PC-9 (cell line): Measurements from ENCODE around the gene GALNT2. TPM values are rescaled to one million over a fixed set of nuclear protein-coding genes. Genes with fewer than 3 reads are reported as not detected.
A peak's percentile ranks its signal among the peaks of the same experiment; 100 is the strongest.

Experiments
- BruUV-seq: library from RNA; stranded (reverse); fragments of 400-500 nt; replicated peaks from 2 replicates; lab custom pipeline; 2021; lab: Mats Ljungman, UMichigan
- CTCF ChIA-PET: fragments of 300-600 bp; sonication (Branson Sonifier 250); formaldehyde crosslinking; loops from one replicate; lab custom pipeline; 2022; ENCODE audit warnings: antibody characterized with exemption; lab: Charles Lee
- POLR2A ChIA-PET: fragments of 300-600 bp; sonication (Branson Sonifier 250); formaldehyde crosslinking; loops from one replicate; lab custom pipeline; 2022; ENCODE audit warnings: antibody characterized with exemption; ENCODE audit not compliant: unreplicated experiment; lab: Charles Lee
- DNase-seq, 2 experiments: peaks; one replicate each; pipeline versions ENCODE4 v3.0.0 to v3.0.0-alpha.2; 2015 to 2022; ENCODE audit warnings: mixed read lengths in 1 of 2
- H2AFZ ChIP-seq: fragments of 200-600 bp; sonication (generic); 2 replicates; pipeline ENCODE4 v1.8.1; 2017; ENCODE audit warnings: antibody characterized with exemption
- H3F3A ChIP-seq: fragments of 200-600 bp; sonication (generic); 2 replicates; pipeline ENCODE4 v1.8.1; 2017; ENCODE audit warnings: antibody characterized with exemption, mild to moderate bottlenecking, low read depth; ENCODE audit not compliant: insufficient read depth
- H3K27ac ChIP-seq: fragments of 200-600 bp; sonication (generic); 2 replicates; pipeline ENCODE4 v1.6.1; 2016; ENCODE audit warnings: mixed run types
- H3K27me3 ChIP-seq: fragments of 200-600 bp; sonication (generic); 2 replicates; pipeline ENCODE4 v1.6.1; 2016; ENCODE audit warnings: low read depth, mixed run types; ENCODE audit not compliant: insufficient read depth
- H3K36me3 ChIP-seq: fragments of 200-600 bp; sonication (generic); 2 replicates; pipeline ENCODE4 v1.6.1; 2016; ENCODE audit warnings: low read depth, mixed run types
- H3K4me1 ChIP-seq: fragments of 200-600 bp; sonication (generic); replicated peaks from 2 replicates; pipeline ENCODE4 v1.6.1; 2016; ENCODE audit warnings: mixed run types; ENCODE audit not compliant: insufficient read depth
- H3K4me2 ChIP-seq: fragments of 200-600 bp; sonication (generic); 2 replicates; pipeline ENCODE4 v1.6.1; 2017; ENCODE audit warnings: mixed run types
- H3K4me3 ChIP-seq: fragments of 200-600 bp; sonication (generic); 2 replicates; pipeline ENCODE4 v1.6.1; 2016; ENCODE audit warnings: mixed run types
- H3K79me2 ChIP-seq: fragments of 200-600 bp; sonication (generic); 2 replicates; pipeline ENCODE4 v1.6.1; 2017; ENCODE audit warnings: low read depth, mixed run types
- H3K9me2 ChIP-seq: fragments of 200-600 bp; sonication (generic); 2 replicates; pipeline ENCODE4 v1.8.1; 2017; ENCODE audit warnings: mild to moderate bottlenecking; ENCODE audit not compliant: insufficient read depth
- H3K9me3 ChIP-seq: fragments of 200-600 bp; sonication (generic); 2 replicates; pipeline ENCODE4 v1.8.1; 2016; ENCODE audit warnings: low read depth; ENCODE audit not compliant: insufficient read depth
- H4K20me1 ChIP-seq: fragments of 200-600 bp; sonication (generic); 2 replicates; pipeline ENCODE4 v1.8.1; 2017; ENCODE audit not compliant: insufficient read depth
- EZH2 ChIP-seq: fragments of 200-600 bp; sonication (generic); IDR thresholded peaks from 2 replicates; pipeline ENCODE4 v1.8.0; 2017; ENCODE audit warnings: antibody characterized with exemption, low read depth
- intact Hi-C: fragments of 100-400 bp; cut with micrococcal nuclease; formaldehyde crosslinking; loops from one replicate; pipeline ENCODE4 v1.10.0; 2022; ENCODE audit not compliant: unreplicated experiment
- total RNA-seq: library from RNA; stranded (reverse); gene quantifications from 2 replicates; pipeline ENCODE4 v1.2.3, GENCODE V29; 2021
- TF ChIP-seq, protein P1 (sequence below): fragments of 200-600 bp; sonication (generic); conservative IDR thresholded peaks from 2 replicates; pipeline ENCODE4 v1.6.1; 2017; ENCODE audit warnings: mixed run types, antibody characterized with exemption, mild to moderate bottlenecking, moderate library complexity

Gene GALNT2
- total RNA-seq, 1 experiment from 2014 or later: 121 TPM

DNA sequence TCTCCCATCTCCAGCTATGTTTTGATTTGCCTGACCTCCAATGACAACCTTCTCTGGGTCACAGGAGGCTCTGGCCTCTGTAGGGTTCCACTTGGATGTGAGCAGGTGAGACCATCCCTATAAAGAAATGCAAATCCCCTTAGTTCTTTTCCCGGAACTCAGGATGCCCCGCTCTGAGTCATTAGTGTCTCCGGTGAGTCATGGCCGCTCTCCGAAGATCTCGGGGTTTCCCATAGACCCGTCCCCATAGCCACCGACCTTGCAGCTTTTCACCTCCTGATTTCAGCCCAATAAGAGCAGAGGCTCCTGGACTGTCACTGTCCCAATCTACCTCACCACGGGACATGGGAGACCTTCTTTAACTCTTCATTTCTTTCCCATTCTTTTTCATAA, 260.9 kb downstream of the GALNT2 start:
- H3K9me3 ChIP-seq: no peaks in the 10 kb centered on the region
- H3K4me2 ChIP-seq: peak overlapping the region; percentile 61
- H3K27ac ChIP-seq: peak overlapping the region; percentile 57
- peaks cover 15% of the 10 kb centered on the region for H3K4me1 ChIP-seq
- H3K79me2 ChIP-seq: no peaks in the 10 kb centered on the region
- TF ChIP-seq, protein P1, sequence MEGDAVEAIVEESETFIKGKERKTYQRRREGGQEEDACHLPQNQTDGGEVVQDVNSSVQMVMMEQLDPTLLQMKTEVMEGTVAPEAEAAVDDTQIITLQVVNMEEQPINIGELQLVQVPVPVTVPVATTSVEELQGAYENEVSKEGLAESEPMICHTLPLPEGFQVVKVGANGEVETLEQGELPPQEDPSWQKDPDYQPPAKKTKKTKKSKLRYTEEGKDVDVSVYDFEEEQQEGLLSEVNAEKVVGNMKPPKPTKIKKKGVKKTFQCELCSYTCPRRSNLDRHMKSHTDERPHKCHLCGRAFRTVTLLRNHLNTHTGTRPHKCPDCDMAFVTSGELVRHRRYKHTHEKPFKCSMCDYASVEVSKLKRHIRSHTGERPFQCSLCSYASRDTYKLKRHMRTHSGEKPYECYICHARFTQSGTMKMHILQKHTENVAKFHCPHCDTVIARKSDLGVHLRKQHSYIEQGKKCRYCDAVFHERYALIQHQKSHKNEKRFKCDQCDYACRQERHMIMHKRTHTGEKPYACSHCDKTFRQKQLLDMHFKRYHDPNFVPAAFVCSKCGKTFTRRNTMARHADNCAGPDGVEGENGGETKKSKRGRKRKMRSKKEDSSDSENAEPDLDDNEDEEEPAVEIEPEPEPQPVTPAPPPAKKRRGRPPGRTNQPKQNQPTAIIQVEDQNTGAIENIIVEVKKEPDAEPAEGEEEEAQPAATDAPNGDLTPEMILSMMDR: no peak
- TF ChIP-seq EZH2: no peak
- intact Hi-C loops: no loop called here
- H2AFZ ChIP-seq: 0 out of 2 replicates have a peak overlapping the region, but pooled peaks have one; percentile 15
- no TSS peak for BruUV-seq
- no peaks in the 10 kb centered on the region for H4K20me1 ChIP-seq
- no peaks in the 10 kb centered on the region for H3K36me3 ChIP-seq
- H3F3A ChIP-seq: peaks cover 7% of the 10 kb centered on the region; the same call in 1 of the 2 replicates
- ChIA-PET CTCF (no interaction called here), POLR2A (no interaction called here)
- H3K9me2 ChIP-seq: no peaks in the 10 kb centered on the region
- H3K27me3 ChIP-seq: peaks cover 15% of the 10 kb centered on the region
- H3K4me3 ChIP-seq: no peak overlapping the region
- no peak for DNase-seq

DNA sequence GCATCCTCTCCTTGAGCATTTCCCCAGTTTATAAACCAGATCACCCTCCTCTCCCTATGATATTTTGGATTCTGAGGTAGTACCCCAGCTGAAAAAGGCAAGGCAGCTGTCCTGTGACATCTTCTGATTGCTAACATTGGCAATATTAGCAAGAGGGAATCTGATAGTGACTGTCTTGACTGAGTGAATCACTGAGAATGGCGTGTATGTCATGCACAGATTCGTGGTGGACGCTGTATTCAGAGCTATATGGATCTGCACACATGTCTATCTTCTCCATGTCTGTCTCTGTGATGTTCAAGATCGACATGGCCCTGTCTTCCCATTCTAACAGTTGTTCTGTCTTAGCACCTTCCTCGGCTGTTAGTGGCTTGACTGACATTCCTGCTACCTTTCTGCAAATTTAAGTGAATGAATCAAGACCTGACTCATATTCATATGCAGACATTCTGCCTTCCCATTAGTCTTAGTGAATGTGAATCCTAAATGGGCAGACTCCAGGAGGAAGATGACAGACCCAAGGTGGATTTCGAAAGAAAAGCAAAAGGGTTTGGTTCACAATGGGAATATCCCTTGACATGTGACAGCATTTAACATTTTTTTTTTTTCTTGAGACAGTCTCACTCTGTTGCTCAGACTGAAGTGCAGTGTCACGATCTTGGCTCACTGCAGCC, 261.4 kb downstream of the GALNT2 start:
- intact Hi-C loops: no loop called here
- H4K20me1 ChIP-seq: no peaks in the 10 kb centered on the region
- peak overlapping the region; percentile 57 for H3K27ac ChIP-seq
- H3K79me2 ChIP-seq: no peaks in the 10 kb centered on the region
- POLR2A ChIA-PET: no interaction called here
- TF ChIP-seq EZH2: no peak
- no peak overlapping the region for H3K4me3 ChIP-seq
- peaks cover 7% of the 10 kb centered on the region; the same call in 1 of the 2 replicates for H3F3A ChIP-seq
- 0 out of 2 replicates have a peak overlapping the region, but pooled peaks have one; percentile 15 for H2AFZ ChIP-seq
- peak in 1 of 2 experiments; percentile 57 for DNase-seq
- no peaks in the 10 kb centered on the region for H3K9me3 ChIP-seq
- CTCF ChIA-PET: no interaction called here
- no peaks in the 10 kb centered on the region for H3K9me2 ChIP-seq
- no peaks in the 10 kb centered on the region for H3K36me3 ChIP-seq
- peaks cover 15% of the 10 kb centered on the region for H3K4me1 ChIP-seq
- BruUV-seq: no TSS peak
- peak overlapping the region; percentile 61 for H3K4me2 ChIP-seq
- H3K27me3 ChIP-seq: peaks cover 15% of the 10 kb centered on the region

DNA sequence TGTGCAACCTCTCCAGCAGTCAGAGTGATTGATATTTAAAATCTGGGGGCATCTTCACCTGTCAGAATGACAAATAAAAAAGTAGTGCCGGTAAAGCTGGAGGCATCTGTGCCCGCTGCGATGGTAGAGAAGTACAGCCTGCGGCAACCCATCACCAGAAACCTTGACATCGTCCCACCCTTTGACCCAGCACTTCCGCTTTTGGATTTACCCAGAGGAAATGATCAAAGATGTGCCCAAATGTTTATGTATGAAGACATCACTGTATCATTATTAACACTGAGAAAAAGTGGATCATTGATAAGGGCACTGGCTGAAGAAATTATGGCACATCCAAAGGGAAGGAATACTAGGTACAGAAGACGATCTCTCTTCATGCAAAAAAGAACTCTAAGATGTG, 263.1 kb downstream of the GALNT2 start:
- no peaks in the 10 kb centered on the region for H3K9me2 ChIP-seq
- peaks cover 7% of the 10 kb centered on the region; the same call in 1 of the 2 replicates for H3F3A ChIP-seq
- no peak overlapping the region for H3K4me2 ChIP-seq
- intact Hi-C loops: no loop called here
- no peak for DNase-seq
- no peaks in the 10 kb centered on the region for H3K9me3 ChIP-seq
- peaks cover 15% of the 10 kb centered on the region for H3K4me1 ChIP-seq
- H3K27ac ChIP-seq: no peak overlapping the region
- TF ChIP-seq EZH2: no peak
- TF ChIP-seq, protein P1: no peak
- ChIA-PET POLR2A (no interaction called here), CTCF (no interaction called here)
- H3K36me3 ChIP-seq: no peaks in the 10 kb centered on the region
- H3K79me2 ChIP-seq: no peaks in the 10 kb centered on the region
- BruUV-seq: no TSS peak
- no peak overlapping the region for H3K4me3 ChIP-seq
- peaks cover 17% of the 10 kb centered on the region; the same call in 1 of the 2 replicates for H3K27me3 ChIP-seq
- no peaks in the 10 kb centered on the region for H4K20me1 ChIP-seq
- no peak overlapping the region for H2AFZ ChIP-seq
